Stimulated activated CD4-positive, alpha-beta T cell treated with anti-CD3 and anti-CD28 coated beads, TNF-alpha, amount 100 ng/mL, for 4 hours (primary cell): ENCODE measurements around the gene TMC5.
"Not testable (repeated sequence)": the region's sequence is repeated elsewhere in the genome, so short reads cannot be mapped to it uniquely, and the experiment has no call there.

ENCODE experiments used
- DNase-seq, 3 experiments: peaks; one replicate each; pipeline ENCODE4 v3.0.0-alpha.2; 2020; ENCODE audit warnings: low read depth in 3 of 3

The TMC5 gene, protein sequence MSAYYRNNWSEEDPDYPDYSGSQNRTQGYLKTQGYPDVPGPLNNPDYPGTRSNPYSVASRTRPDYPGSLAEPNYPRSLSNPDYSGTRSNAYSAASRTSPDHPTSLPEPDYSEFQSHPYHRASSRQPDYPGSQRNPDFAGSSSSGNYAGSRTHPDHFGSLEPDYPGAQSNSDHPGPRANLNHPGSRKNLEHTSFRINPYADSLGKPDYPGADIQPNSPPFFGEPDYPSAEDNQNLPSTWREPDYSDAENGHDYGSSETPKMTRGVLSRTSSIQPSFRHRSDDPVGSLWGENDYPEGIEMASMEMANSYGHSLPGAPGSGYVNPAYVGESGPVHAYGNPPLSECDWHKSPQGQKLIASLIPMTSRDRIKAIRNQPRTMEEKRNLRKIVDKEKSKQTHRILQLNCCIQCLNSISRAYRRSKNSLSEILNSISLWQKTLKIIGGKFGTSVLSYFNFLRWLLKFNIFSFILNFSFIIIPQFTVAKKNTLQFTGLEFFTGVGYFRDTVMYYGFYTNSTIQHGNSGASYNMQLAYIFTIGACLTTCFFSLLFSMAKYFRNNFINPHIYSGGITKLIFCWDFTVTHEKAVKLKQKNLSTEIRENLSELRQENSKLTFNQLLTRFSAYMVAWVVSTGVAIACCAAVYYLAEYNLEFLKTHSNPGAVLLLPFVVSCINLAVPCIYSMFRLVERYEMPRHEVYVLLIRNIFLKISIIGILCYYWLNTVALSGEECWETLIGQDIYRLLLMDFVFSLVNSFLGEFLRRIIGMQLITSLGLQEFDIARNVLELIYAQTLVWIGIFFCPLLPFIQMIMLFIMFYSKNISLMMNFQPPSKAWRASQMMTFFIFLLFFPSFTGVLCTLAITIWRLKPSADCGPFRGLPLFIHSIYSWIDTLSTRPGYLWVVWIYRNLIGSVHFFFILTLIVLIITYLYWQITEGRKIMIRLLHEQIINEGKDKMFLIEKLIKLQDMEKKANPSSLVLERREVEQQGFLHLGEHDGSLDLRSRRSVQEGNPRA

GRCh38 chr16:19417640-19418039 is at the start of gene TMC5:
TSS of gene TMC5 (plus strand) at chr16:19417883. CDS start at chr16:19440039, 22,156 bp downstream.
- DNase-seq, result no peak

DNA sequence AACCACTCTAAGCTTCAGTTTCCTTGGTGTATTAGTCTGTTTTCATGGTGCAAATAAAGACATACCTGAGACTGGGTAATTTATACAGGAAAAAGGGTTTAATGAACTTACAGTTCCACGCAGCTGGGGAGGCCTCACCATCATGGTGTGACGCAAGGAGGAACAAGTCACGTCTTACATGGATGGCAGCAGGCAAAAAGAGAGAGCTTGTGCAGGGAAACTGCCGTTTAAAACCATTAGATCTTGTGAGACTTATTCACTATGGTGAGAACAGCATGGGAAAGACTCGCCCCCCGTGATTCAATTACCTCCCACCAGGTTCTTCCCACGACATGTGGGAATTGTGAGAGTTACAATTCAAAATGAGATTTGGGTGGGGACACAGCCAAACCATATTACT is 45.1 kb upstream of the TMC5 start:
- DNase-seq, result not testable (repeated sequence)

GRCh38 chr16:19374402-19374801 is 43.3 kb upstream of the TMC5 start:
- DNase-seq, result no peak

- no peak for DNase-seq
Measured at GRCh38 chr16:19375561-19376158, 42.0 kb upstream of the TMC5 start.

DNA sequence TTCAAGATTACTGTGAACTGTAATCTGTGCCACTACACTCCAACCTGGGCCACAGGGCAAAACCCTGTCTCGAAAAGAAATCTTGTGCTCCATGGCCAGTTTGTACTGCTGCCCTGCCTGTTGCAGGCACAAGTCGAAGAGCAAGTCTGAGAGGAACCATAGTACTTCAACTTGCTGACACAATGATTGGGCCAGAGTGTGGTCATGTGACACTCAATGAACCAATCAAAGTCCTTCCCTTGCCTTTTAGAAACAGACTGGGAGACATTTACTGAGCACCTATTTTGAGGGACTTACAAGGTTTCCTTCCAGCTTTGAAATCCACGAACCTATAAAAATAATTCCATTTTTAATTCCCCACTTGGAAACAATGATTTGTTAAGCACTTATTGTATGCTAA is 39.8 kb upstream of the TMC5 start:
- no peak for DNase-seq

DNA sequence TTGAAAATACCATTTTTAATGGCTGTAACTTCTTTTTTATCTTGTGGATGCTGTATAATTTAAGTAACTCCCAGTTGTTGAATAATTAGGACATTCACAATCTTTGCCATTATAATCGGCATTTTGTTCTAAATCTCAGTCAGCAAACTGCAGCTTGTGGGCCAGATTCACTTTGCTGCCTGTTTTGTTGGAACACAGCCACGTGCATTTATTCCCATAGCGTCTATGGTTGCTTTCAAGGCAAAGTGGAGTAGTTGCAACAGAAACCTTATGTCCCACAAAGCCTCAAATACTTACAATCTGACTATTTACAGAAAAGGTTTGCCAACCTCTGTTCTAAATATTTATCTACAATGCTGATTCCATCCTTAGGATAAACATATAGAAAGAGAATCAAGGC is 39.2 kb upstream of the TMC5 start:
- DNase-seq, result no peak

GRCh38 chr16:19379838-19380237 is 37.8 kb upstream of the TMC5 start:
- DNase-seq, result no peak

GRCh38 chr16:19380328-19380727 is 37.4 kb upstream of the TMC5 start:
- DNase-seq, result no peak

- DNase-seq, result no peak
Measured at GRCh38 chr16:19382084-19382801, 35.4 kb upstream of the TMC5 start.

GRCh38 chr16:19382887-19383816 is 34.5 kb upstream of the TMC5 start:
- DNase-seq, result no peak

- DNase-seq, result no peak
Measured at GRCh38 chr16:19384656-19385055, 33.0 kb upstream of the TMC5 start.

DNA sequence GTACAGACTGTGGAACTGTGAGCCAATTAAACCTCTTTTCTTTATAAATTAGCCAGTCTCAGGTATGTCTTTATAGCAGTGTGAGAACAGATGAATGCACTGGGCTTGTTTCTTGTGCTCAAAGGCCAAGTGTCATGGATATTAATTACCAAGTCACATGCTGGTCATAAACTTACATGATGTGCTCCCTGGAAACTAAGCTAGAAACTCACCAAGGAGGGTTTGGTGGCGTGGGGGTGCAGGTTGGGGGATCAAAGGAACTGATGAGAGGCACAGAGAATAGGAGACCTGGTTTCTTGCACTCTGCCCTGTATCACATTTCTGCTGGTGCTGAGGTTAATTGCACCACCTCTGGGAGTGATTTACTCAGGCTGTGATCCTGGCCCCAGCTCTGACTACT is 31.2 kb upstream of the TMC5 start:
- no peak for DNase-seq

- DNase-seq, result peak in 2 of 3 experiments; percentile 0 to 4
Measured at GRCh38 chr16:19389246-19389645, 28.4 kb upstream of the TMC5 start.

GRCh38 chr16:19391185-19391776 is 26.4 kb upstream of the TMC5 start:
- not testable (repeated sequence) for DNase-seq

DNA sequence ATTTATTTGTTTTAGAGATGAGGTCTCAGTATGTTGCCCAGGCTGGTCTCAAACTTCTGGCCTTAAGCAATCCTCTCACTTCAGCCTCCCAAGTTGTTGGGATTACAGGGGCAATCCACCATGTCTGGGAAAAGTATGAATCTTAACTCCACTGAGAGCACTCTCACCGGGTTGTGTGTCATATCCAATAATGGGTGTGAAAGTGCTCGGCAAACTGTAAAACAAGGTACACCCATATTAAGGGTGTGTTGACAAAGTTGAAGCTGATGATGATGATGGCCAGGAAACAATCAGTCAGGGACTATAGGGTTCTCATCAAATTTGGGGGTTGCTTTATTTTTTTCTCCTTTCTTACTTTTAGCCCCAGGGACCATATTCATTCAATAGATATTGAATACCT is 25.3 kb upstream of the TMC5 start:
- DNase-seq, result no peak

DNA sequence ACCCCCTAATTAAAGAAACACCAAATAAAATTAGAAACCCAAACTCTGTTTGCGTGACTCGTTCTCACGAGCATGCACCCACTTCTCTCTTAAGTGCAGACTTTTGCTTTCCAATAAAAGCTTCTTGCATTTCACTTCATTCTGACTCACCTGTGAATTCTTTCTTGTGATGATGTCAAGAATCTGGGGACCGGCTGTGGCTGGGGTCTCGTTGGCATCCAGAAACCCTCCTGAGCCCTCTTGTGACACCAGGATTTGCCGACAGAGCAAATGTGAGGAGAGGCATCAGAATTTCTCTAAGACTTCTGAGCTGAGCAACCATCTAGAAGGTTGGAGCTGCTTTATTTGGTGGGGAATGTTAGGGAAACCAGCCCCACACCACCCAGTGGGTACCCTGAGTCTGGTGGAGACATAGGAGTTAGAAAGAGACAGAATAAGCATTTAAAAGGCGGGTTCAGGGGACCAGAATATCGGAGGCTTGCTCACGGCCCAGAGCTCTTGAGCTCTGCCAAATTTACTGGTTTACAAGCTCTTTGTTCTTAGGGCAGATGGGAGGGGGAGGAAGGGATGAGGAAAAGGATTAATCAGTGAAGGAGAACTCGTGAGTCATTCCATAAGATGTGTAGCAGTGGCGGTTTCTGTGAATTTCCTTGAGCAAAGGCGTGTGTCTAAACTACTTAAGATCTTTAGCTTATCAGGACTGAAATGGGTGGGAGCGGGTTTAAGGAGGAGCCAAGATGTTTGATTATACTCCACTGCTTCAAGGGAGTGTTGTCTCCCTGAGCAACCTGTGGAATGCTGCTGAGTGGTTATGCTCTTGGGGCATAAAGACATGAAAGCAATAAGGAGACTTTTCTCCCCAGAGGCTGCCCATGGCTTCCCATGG is 24.2 kb upstream of the TMC5 start:
- DNase-seq, result no peak

GRCh38 chr16:19395646-19396267 is 21.9 kb upstream of the TMC5 start:
- not testable (repeated sequence) for DNase-seq

DNA sequence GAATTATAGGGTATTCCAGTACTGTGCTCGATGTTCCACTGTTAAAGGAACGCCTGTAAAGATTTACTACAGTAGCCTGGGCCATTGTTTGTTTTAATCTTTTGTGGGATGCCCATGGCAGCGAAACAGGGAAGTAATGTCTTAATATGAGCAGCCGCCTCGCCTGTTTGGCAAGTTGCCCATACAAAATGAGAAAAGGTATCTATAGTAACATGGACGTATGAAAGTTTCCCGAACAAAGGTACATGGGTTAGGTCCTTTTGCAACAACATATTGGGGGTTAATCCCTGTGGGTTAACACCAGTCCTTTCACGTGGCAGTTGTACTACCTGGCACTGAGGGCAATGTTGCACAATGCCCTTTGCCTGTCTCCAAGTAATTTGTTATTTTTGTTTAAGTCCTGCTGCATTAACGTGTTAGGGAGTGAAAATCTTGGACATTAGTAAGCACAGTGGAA is 21.1 kb upstream of the TMC5 start:
- DNase-seq, result no peak
